SK-N-SH treated with all-trans-retinoic acid at 6 μM for 48 hours (cell line): ENCODE measurements around the gene PCDH9.

Source experiments
- PATZ1 ChIP-seq: fragments of 250-450 bp; sonication (Bioruptor Pico); IDR thresholded peaks from 2 replicates; pipeline ENCODE4 v1.8.0; 2020; ENCODE audit warnings: mild to moderate bottlenecking, moderate library complexity, borderline replicate concordance
- POU6F1 ChIP-seq: fragments of 250-450 bp; sonication (Bioruptor Pico); IDR thresholded peaks from 2 replicates; pipeline ENCODE4 v1.8.0; 2021; ENCODE audit warnings: low read depth, mild to moderate bottlenecking, moderate library complexity, borderline replicate concordance
- TCF4 ChIP-seq: fragments of 250-450 bp; sonication (Bioruptor Pico); IDR thresholded peaks from 2 replicates; pipeline ENCODE4 v1.8.0; 2021; ENCODE audit warnings: mild to moderate bottlenecking, moderate library complexity, borderline replicate concordance
- ZFP3 ChIP-seq: fragments of 250-450 bp; sonication (Bioruptor Pico); IDR thresholded peaks from 2 replicates; pipeline ENCODE4 v1.5.0; 2020; ENCODE audit warnings: mild to moderate bottlenecking, moderate library complexity

- TF ChIP-seq TCF4 (CRISPR knock-in tag): no peak
- no peak for TF ChIP-seq ZFP3 (CRISPR knock-in tag)
- TF ChIP-seq POU6F1 (CRISPR knock-in tag): no peak
- no peak for TF ChIP-seq PATZ1 (CRISPR knock-in tag)
Measured at GRCh38 chr13:67216864-67217263, 13.3 kb downstream of the PCDH9 start.
